ENCODE results near the gene GARS1. TPM values are rescaled to one million over a fixed set of nuclear protein-coding genes. Genes with fewer than 3 reads are reported as not detected.

The GARS1 gene
- total RNA-seq, 2 experiments from 2014 or later: 178 to 375 TPM

DNA sequence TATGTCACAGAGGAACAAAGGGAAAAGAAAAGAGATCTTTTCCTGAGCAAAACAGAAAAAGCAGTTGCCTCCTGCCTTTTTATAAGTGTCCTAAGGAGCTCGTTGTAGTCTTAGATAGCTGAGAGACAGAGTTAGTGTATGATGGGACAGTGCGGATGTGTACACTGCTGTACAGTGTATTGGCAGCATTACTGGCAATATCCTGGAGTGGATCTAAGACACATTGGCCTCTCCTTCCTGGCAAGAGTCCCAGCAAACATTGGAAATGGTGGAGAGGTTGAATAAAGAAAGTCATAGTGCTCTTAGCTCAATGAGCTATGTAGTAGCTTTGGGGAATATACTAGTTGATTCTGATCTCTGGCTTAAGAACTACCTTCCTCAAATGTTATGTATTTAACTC, 22.7 kb downstream of the GARS1 start:
- CTCF ChIA-PET (ENCODE audit: unreplicated experiment): no interaction called here

GRCh38 chr7:30618080-30618676, 23.5 kb downstream of the GARS1 start:
- intact Hi-C loops (cut with micrococcal nuclease; ENCODE audit: unreplicated experiment): loop anchor here (1.0 kb wide), 1 partner anchor 9 kb away; no protein-coding TSS in a partner anchor
- BruUV-seq (replicated peaks): no TSS peak
- POLR2A ChIA-PET: interaction anchor here (0.6 to 1.5 kb wide), 3 partner anchors 12 to 21 kb away, joined by 3 to 6 read pairs (median 4); no protein-coding TSS in a partner anchor

More for the DNA sequence above, 22.7 kb downstream of the GARS1 start:
- H3K36me3 ChIP-seq (ENCODE audit: insufficient read depth, low read length): peaks cover 99% of the 10 kb centered on the region
- H3K4me3 ChIP-seq (ENCODE audit: low read depth, low read length, poor library complexity, severe bottlenecking): no peak overlapping the region
- no TSS peak for BruUV-seq (replicated peaks)
- no peaks in the 10 kb centered on the region for H3K4me1 ChIP-seq (ENCODE audit: insufficient read depth, low read length, poor library complexity, severe bottlenecking)
- H3K27ac ChIP-seq (ENCODE audit: low read depth, low read length, poor library complexity, severe bottlenecking): no peak overlapping the region
- no peaks in the 10 kb centered on the region for H3K9me3 ChIP-seq (ENCODE audit: low read length)
- peaks cover 27% of the 10 kb centered on the region; the same call in 1 of the 2 replicates for H3K79me2 ChIP-seq (ENCODE audit: insufficient read depth, low read depth, low read length)
- intact Hi-C loops (cut with micrococcal nuclease; ENCODE audit: unreplicated experiment): loop anchor here (2.0 kb wide), 1 partner anchor 19 kb away; no protein-coding TSS in a partner anchor
- POLR2A ChIA-PET: interaction anchor here (0.7 kb wide), 1 partner anchor 86 kb away, joined by 3 read pairs; no protein-coding TSS in a partner anchor
- TF ChIP-seq EZH2phosphoT487 (IDR thresholded peaks at IDR 0.05; ENCODE audit: borderline replicate concordance, low read depth, low read length): no peak
- TF ChIP-seq CTCF (conservative IDR thresholded peaks at IDR 0.05; ENCODE audit: low read length): no peak
- H3K9me2 ChIP-seq (ENCODE audit: insufficient read depth, low read length): no peaks in the 10 kb centered on the region
- H3K4me2 ChIP-seq (ENCODE audit: low read length): no peak overlapping the region
- H2AFZ ChIP-seq (ENCODE audit: low read length): no peak overlapping the region
- H4K20me1 ChIP-seq (ENCODE audit: insufficient read depth, low read length): peaks cover 8% of the 10 kb centered on the region; the same call in 1 of the 2 replicates
- DNase-seq (ENCODE audit: low spot score): no peak

More at GRCh38 chr7:30618080-30618676, 23.5 kb downstream of the GARS1 start:
- CTCF ChIA-PET (ENCODE audit: unreplicated experiment): interaction anchor here (0.6 kb wide), 1 partner anchor 10 kb away, joined by 3 read pairs; no protein-coding TSS in a partner anchor
- Histone ChIP-seq H3K4me1 (ENCODE audit: insufficient read depth, low read length, poor library complexity, severe bottlenecking) (no peaks in the 10 kb centered on the region), H3K9me3 (ENCODE audit: low read length) (no peaks in the 10 kb centered on the region), H4K20me1 (ENCODE audit: insufficient read depth, low read length) (peaks cover 8% of the 10 kb centered on the region; the same call in 1 of the 2 replicates), H3K4me3 (ENCODE audit: low read depth, low read length, poor library complexity, severe bottlenecking) (no peak overlapping the region), H3K4me2 (ENCODE audit: low read length) (no peak overlapping the region), H3K36me3 (ENCODE audit: insufficient read depth, low read length) (peaks cover 99% of the 10 kb centered on the region), H2AFZ (ENCODE audit: low read length) (no peak overlapping the region), H3K79me2 (ENCODE audit: insufficient read depth, low read depth, low read length) (peaks cover 27% of the 10 kb centered on the region; the same call in 1 of the 2 replicates), H3K9me2 (ENCODE audit: insufficient read depth, low read length) (no peaks in the 10 kb centered on the region), H3K27ac (ENCODE audit: low read depth, low read length, poor library complexity, severe bottlenecking) (no peak overlapping the region)
- TF ChIP-seq CTCF (conservative IDR thresholded peaks at IDR 0.05; ENCODE audit: low read length) (no peak), EZH2phosphoT487 (IDR thresholded peaks at IDR 0.05; ENCODE audit: borderline replicate concordance, low read depth, low read length) (no peak)
- DNase-seq (ENCODE audit: low spot score): no peak
